Mucosa of rectum (tissue), 2 donors: ENCODE data around the gene CATSPERB.
"Not testable (repeated sequence)": the region's sequence is repeated elsewhere in the genome, so short reads cannot be mapped to it uniquely, and the experiment has no call there.

Experiments
- H3K27ac ChIP-seq, 2 donors: one replicate each; pipeline ENCODE4 v1.7.0; 2013; ENCODE audit warnings: inconsistent platforms in 2 of 2, low read depth in 2 of 2, low read length in 2 of 2
- H3K27me3 ChIP-seq, 2 donors: one replicate each; pipeline ENCODE4 v1.7.0; 2013; ENCODE audit warnings: low read length in 2 of 2; ENCODE audit not compliant: control insufficient read depth in 2 of 2, insufficient read depth in 2 of 2
- H3K36me3 ChIP-seq, 2 donors: one replicate each; pipeline ENCODE4 v1.7.0; 2013; ENCODE audit warnings: low read length in 2 of 2; ENCODE audit not compliant: control insufficient read depth in 2 of 2, insufficient read depth in 2 of 2
- H3K4me1 ChIP-seq, 2 donors: one replicate each; pipeline ENCODE4 v1.7.0; 2013; ENCODE audit warnings: low read length in 2 of 2, mild to moderate bottlenecking in 1 of 2; ENCODE audit not compliant: control insufficient read depth in 2 of 2, insufficient read depth in 2 of 2
- H3K4me3 ChIP-seq, 2 donors: one replicate each; pipeline ENCODE4 v1.7.0; 2013; ENCODE audit warnings: low read length in 2 of 2
- H3K9ac ChIP-seq, 2 donors: one replicate each; pipeline ENCODE4 v1.7.0; 2013; ENCODE audit warnings: low read length in 2 of 2, low read depth in 1 of 2, mild to moderate bottlenecking in 1 of 2
- H3K9me3 ChIP-seq, 2 donors: one replicate each; pipeline ENCODE4 v1.7.0; 2013; ENCODE audit warnings: low read length in 2 of 2; ENCODE audit not compliant: control insufficient read depth in 2 of 2
- donor health status: healthy.
- donor health status: Normal muscosa, but diverticular disease.

Gene CATSPERB

DNA sequence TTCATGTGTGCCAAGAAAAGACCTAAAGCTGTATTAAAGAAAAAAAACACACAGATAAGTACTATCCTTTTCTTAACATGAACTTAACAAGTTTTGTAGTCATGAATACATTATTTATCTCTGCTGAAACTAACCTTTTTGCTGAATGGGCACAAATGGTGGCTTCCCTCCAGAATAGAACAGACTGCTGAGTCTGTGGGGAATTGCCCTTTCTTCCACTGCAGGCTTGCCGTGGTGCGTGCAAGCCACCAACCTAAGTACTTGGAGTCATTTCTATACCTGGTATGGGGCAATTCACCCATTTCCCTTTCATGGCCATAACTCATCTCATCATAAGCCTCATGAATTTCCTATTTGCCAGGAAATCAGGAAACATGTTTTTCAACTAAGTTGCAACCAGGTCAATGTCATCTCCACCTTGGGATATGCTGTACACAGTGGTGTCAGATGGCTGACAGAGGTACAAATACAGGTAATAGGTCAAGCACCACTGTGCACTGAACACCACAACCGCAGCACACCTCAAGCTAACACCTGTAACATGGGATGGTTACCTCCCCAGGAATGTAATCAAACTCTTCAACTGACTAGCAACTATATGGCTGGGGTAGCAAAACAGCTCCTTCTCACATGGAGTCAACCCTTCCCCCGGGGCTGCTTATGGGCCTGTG lies 49.9 kb downstream of the CATSPERB start:
- Histone ChIP-seq H3K36me3 (no peaks in the 10 kb centered on the region), H3K4me3 (no peak overlapping the region), H3K9me3 (no peaks in the 10 kb centered on the region), H3K4me1 (no peaks in the 10 kb centered on the region), H3K27me3 (peaks cover 0 to 2% of the 10 kb centered on the region in 2 donors), H3K27ac (no peak overlapping the region), H3K9ac (no peak overlapping the region)

- H3K27ac ChIP-seq: no peak overlapping the region
- H3K36me3 ChIP-seq: no peaks in the 10 kb centered on the region
- H3K9ac ChIP-seq: no peak overlapping the region
- H3K4me1 ChIP-seq: no peaks in the 10 kb centered on the region
- no peak overlapping the region for H3K4me3 ChIP-seq
- H3K27me3 ChIP-seq: peaks cover 0 to 2% of the 10 kb centered on the region in 2 donors
- H3K9me3 ChIP-seq: no peaks in the 10 kb centered on the region
Observed at GRCh38 chr14:91681118-91681517, 50.8 kb downstream of the CATSPERB start.

DNA sequence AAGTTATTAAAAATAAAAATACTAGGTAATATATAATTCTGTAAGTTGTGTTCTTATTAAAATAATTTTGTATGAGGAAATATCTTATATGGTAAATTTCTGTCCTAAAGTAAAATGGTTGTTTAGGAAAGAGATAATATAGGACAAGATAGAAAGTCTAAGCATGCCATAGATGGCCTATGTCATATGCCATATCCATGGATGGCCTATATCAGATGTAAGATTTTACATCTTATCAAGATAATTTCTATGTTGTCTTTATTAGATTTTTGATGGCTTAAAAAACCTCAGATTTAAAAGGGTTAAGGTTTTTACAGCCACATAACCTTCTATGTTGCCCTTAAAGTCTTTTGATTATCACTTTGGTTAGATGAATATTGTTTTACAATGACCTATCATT lies 52.6 kb downstream of the CATSPERB start:
- Histone ChIP-seq H3K4me3 (no peak overlapping the region), H3K36me3 (no peaks in the 10 kb centered on the region), H3K9me3 (no peaks in the 10 kb centered on the region), H3K27ac (no peak overlapping the region), H3K27me3 (peaks cover 0 to 4% of the 10 kb centered on the region in 2 donors), H3K9ac (no peak overlapping the region), H3K4me1 (no peaks in the 10 kb centered on the region)

GRCh38 chr14:91677687-91678086 lies 54.2 kb downstream of the CATSPERB start:
- not testable (repeated sequence) for H3K27ac ChIP-seq, H3K4me3 ChIP-seq, H3K36me3 ChIP-seq, H3K27me3 ChIP-seq, H3K9me3 ChIP-seq, H3K4me1 ChIP-seq, H3K9ac ChIP-seq

GRCh38 chr14:91674911-91675310 lies 57.0 kb downstream of the CATSPERB start:
- no peaks in the 10 kb centered on the region for H3K4me1 ChIP-seq
- no peak overlapping the region for H3K9ac ChIP-seq
- H3K27ac ChIP-seq: no peak overlapping the region
- H3K4me3 ChIP-seq: no peak overlapping the region
- no peaks in the 10 kb centered on the region for H3K9me3 ChIP-seq
- no peaks in the 10 kb centered on the region for H3K36me3 ChIP-seq
- peaks cover 0 to 2% of the 10 kb centered on the region in 2 donors for H3K27me3 ChIP-seq

GRCh38 chr14:91669867-91670266 lies 62.0 kb downstream of the CATSPERB start:
- H3K4me3 ChIP-seq: no peak overlapping the region
- no peak overlapping the region for H3K9ac ChIP-seq

DNA sequence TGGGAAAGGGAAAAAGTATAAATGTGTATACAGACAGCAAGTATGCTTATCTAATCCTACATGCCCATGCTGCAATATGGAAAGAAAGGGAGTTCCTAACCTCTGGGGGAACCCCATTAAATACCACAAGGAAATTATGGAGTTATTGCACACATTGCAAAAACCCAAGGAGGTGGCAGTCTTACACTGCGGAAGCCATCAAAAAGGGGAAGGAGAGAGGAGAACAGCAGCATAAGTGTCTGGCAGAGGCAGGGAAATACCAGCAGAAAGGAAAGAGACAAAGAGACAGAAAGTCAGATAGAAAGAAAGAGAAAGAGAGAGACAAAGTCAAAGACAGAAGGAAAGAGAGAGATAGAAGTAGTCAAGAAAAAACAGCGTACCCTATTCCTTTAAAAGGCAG lies 64.8 kb downstream of the CATSPERB start:
- H3K4me1 ChIP-seq, H3K27ac ChIP-seq, H3K9ac ChIP-seq, H3K36me3 ChIP-seq, H3K27me3 ChIP-seq, H3K9me3 ChIP-seq, H3K4me3 ChIP-seq: not testable (repeated sequence)

More at GRCh38 chr14:91669867-91670266, 62.0 kb downstream of the CATSPERB start:
- Histone ChIP-seq H3K4me1 (no peaks in the 10 kb centered on the region), H3K27ac (no peak overlapping the region), H3K9me3 (no peaks in the 10 kb centered on the region), H3K36me3 (no peaks in the 10 kb centered on the region), H3K27me3 (no peaks in the 10 kb centered on the region)

- no peaks in the 10 kb centered on the region for H3K27me3 ChIP-seq
- no peak overlapping the region for H3K9ac ChIP-seq
- H3K9me3 ChIP-seq: no peaks in the 10 kb centered on the region
- H3K4me1 ChIP-seq: no peaks in the 10 kb centered on the region
- H3K4me3 ChIP-seq: no peak overlapping the region
- no peaks in the 10 kb centered on the region for H3K36me3 ChIP-seq
- no peak overlapping the region for H3K27ac ChIP-seq
Observed at GRCh38 chr14:91660790-91661189, 71.1 kb downstream of the CATSPERB start.

- no peak overlapping the region for H3K27ac ChIP-seq
- no peak overlapping the region for H3K4me3 ChIP-seq
- H3K27me3 ChIP-seq: no peaks in the 10 kb centered on the region
- H3K9me3 ChIP-seq: no peaks in the 10 kb centered on the region
- H3K9ac ChIP-seq: no peak overlapping the region
- H3K36me3 ChIP-seq: no peaks in the 10 kb centered on the region
- H3K4me1 ChIP-seq: no peaks in the 10 kb centered on the region
Observed at GRCh38 chr14:91654836-91655235, 77.0 kb downstream of the CATSPERB start.

- Histone ChIP-seq H3K9me3 (no peaks in the 10 kb centered on the region), H3K27ac (no peak overlapping the region), H3K4me3 (no peak overlapping the region), H3K4me1 (no peaks in the 10 kb centered on the region), H3K36me3 (no peaks in the 10 kb centered on the region), H3K27me3 (no peaks in the 10 kb centered on the region), H3K9ac (no peak overlapping the region)
Observed at GRCh38 chr14:91653451-91653850, 78.4 kb downstream of the CATSPERB start.

- Histone ChIP-seq H3K27me3 (no peaks in the 10 kb centered on the region), H3K9ac (no peak overlapping the region), H3K36me3 (no peaks in the 10 kb centered on the region), H3K4me3 (no peak overlapping the region), H3K4me1 (no peaks in the 10 kb centered on the region), H3K9me3 (no peaks in the 10 kb centered on the region), H3K27ac (no peak overlapping the region)
Observed at GRCh38 chr14:91649930-91650329, 82.0 kb downstream of the CATSPERB start.
